HL-60/S4 (cell line): ENCODE measurements around the gene BTBD16.

Experiments used
- in situ Hi-C: fragments of 300-500 bp; cut with MboI; formaldehyde crosslinking; loops from 2 replicates; pipeline ENCODE4 v1.14.3; 2022; ENCODE audit warnings: low sequenced_read_pairs

The BTBD16 gene

GRCh38 chr10:122307669-122308416 lies 36.7 kb downstream of the BTBD16 start:
- in situ Hi-C loops, result no loop called here

GRCh38 chr10:122308417-122309141 lies 37.5 kb downstream of the BTBD16 start:
- in situ Hi-C loops, result no loop called here

DNA sequence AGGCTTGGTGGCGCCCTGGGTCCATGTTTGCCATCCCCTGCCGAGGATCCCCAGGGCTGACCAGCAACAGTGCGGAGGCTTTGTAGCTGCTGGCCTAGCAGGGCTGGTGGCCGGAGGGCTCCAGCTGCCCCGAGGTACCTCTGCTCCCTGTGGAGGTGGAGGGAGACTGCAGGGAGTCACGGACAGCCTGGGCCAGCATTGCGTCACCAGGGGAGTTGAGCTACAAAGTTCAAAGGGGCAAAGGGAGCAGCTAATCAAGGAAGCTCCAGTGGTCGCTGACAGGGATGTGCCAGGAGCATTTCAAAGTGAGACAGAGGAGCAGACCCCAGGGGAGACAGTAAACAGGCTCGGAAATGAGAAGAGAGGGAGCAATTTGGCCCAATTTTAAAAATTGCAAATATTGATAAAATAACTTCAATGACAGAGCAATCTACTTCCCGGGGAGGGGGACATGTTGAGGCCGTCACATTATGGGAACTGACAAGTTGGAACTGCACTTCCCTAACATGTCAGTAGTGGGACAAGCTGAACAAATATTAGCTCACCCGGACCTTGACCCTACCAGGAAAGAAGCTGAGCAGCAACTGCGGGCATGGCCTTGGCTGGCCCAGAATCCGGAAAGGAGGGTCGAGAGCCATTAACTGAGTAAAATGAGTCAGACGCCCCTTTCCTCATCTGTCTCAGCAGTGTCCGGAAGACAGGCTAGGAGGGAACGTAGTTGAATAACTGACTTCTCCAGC lies 39.4 kb downstream of the BTBD16 start:
- in situ Hi-C loops, result no loop called here

DNA sequence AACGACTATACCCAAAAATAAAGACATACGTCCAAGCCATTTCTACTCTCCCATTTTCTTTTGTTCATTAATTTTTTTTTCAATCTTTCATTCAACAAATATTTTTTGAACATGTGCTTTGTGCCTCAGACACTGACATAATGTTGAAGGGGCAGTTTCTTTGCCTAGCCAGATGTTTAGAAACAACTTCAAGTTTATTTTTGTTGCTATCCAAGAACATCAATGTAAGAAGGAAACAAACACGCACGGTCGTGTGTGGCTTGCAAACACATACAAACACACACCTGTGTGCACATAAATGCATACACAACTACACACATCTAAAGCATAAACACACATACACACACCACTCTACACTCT lies 39.9 kb downstream of the BTBD16 start:
- in situ Hi-C loops, result no loop called here

DNA sequence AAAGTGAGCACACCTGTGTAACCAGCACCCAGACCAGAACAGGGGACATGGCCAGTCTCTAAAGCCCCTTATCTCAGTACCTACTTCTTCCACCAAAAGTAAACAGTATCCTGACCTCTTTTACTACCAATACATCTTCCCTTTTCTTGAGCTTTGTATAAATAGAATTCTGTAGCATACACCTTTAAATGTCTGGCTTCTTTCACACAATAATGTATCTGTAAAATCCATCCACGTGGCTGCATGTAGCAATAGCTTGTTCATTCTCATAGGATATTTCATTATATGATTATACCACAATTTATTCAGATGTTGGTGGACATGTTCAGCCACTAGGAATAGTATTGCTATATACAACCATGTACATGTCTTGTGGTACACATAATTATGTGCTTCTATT lies 40.6 kb downstream of the BTBD16 start:
- in situ Hi-C loops, result no loop called here

DNA sequence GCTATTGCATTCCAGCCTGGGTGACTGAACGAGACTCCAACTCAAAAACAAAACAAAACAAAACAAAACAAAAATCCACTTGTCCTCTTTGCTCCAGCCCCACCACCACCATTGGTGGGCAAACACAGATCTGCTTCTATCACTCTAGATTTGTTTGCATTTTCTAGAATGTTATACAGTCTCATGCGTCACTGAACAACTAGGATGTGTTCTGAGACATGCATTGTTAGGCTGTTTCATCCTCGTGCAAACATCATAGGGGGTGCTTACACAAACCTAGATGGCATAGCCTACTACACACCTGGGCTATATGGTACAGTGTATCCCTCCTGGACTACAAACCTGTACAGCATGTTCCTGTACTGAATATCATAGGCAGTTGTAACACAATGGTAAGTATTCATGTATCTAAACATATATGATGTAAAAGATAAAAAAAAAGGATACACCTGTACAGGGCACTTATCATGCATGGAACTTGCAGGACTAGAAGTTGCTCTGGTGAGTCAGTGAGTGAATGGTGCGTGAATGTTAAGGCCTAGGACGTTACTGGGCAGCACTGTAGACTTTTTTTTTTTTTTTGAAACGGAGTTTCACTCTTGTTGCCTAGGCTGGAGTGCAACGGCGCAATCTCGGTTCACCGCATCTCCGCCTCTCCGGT lies 45.3 kb downstream of the BTBD16 start:
- in situ Hi-C loops, result no loop called here

DNA sequence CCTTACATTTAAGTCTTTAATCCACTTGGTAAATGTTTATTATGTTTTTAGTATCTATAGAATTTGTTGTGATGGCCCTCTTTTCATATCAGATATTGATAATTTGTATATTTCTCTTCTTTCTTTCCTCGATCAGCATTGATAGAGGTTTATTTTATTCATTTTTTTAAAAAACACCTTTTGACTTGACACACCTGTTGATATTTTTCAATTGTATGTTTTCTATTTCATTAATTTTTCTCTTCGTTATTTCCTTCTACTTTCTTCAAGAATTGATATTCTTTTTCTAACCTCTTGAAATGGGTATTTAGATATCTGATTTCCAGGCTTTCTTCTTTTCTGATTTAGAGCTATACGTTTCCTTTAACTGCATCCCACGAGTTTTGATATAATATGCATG lies 50.9 kb downstream of the BTBD16 start:
- in situ Hi-C loops, result no loop called here

DNA sequence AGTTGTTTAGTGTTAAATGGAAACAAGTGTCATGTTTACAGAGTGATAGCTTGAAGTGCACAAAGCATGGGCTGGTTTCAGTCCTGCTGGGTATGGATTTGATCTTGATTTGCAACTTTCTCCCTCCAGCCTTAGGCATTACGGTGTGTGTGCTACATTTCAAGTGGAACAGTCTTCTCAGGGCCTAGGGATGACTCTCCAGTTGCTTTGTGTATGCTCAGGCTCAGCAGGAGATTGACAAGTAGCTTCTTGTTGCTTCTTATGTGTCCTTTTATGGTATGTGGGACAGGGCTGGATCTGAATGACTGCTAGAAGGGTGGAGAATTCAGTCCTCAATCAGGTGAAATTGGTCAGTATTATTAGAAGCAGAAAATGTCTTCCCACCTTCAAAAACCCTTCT lies 52.1 kb downstream of the BTBD16 start:
- in situ Hi-C loops, result no loop called here

DNA sequence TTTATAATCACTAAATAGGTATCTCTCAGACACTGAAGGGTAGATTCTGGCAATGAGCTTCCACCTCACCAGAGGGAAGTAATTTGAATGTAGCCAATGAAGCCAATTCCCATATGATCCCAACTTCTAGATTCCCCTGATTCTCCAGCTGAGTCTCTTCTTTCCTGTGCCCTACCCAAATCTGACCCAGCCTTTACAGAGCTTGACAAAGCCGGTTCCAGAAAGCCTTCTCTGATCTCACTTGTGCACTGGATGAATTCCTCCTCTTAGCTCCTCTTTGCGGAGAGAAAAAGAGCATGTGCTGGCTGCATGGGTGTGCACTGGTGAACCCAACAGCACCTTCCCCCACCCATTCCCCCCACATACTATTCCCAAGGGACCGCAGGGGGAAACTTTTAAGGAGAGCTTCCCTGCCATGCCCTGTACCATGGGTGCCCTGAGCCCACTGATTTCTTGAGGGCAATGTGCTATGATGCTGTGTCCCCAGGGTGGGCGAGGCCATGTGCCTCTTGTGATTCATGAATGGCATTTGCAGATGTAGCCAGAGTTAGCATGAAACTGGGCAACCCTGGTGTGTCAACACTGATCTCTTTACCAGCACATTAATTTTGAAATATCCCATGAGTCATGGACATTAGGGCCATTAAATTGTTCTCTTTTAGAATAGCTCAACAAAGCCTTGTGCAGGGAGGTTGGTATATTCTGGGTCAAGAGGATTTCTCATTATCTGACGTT lies 53.0 kb downstream of the BTBD16 start:
- in situ Hi-C loops, result no loop called here

- in situ Hi-C loops, result no loop called here
Measured at GRCh38 chr10:122325235-122325634, 54.1 kb downstream of the BTBD16 start.

GRCh38 chr10:122326385-122326784 lies 55.3 kb downstream of the BTBD16 start:
- in situ Hi-C loops, result no loop called here

- in situ Hi-C loops, result no loop called here
Measured at GRCh38 chr10:122326806-122327205, 55.7 kb downstream of the BTBD16 start.

GRCh38 chr10:122327237-122328206 lies 56.4 kb downstream of the BTBD16 start:
- in situ Hi-C loops, result no loop called here

- in situ Hi-C loops, result no loop called here
Measured at GRCh38 chr10:122328676-122329075, 57.6 kb downstream of the BTBD16 start.

DNA sequence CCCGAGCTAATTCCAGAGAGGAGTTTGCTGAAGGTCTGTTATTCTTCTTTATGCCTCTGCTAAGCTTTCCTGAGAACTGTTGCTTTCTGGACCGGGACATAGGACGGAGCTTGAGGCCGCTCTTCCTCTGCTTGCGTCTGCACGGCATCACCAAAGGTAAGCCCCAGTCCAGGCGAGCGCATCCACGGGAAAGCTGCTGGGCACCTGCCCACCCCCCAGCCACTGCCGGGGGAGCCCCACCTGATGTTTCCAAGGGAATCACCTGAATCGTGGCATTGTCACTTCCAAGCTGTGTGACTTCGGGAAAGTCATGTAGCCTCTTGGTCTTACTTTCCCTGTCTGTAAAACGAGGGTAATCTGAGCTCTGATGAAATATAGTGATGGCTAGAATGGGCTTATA lies 58.3 kb downstream of the BTBD16 start:
- in situ Hi-C loops, result no loop called here

GRCh38 chr10:122331100-122331499 lies 60.0 kb downstream of the BTBD16 start:
- in situ Hi-C loops, result no loop called here

GRCh38 chr10:122331615-122332446 lies 60.7 kb downstream of the BTBD16 start:
- in situ Hi-C loops, result no loop called here

- in situ Hi-C loops, result no loop called here
Measured at GRCh38 chr10:122333037-122333436, 61.9 kb downstream of the BTBD16 start.

GRCh38 chr10:122336332-122336731 lies 65.2 kb downstream of the BTBD16 start:
- in situ Hi-C loops, result no loop called here
